ENCODE results near the gene PCDHA5.
"Not testable (repeated sequence)": the region's sequence is repeated elsewhere in the genome, so short reads cannot be mapped to it uniquely, and the experiment has no call there.

Gene PCDHA5

DNA sequence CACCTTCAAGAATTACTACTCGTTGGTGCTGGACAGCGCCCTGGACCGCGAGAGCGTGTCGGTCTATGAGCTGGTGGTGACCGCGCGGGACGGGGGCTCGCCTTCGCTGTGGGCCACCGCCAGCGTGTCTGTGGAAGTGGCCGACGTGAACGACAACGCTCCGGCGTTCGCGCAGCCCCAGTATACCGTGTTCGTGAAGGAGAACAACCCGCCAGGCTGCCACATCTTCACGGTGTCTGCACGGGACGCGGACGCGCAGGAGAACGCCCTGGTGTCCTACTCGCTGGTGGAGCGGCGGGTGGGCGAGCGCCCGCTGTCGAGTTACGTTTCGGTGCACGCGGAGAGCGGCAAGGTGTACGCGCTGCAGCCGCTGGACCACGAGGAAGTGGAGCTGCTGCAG, 1.6 kb downstream of the PCDHA5 start:
- not testable (repeated sequence) for DNase-seq

DNA sequence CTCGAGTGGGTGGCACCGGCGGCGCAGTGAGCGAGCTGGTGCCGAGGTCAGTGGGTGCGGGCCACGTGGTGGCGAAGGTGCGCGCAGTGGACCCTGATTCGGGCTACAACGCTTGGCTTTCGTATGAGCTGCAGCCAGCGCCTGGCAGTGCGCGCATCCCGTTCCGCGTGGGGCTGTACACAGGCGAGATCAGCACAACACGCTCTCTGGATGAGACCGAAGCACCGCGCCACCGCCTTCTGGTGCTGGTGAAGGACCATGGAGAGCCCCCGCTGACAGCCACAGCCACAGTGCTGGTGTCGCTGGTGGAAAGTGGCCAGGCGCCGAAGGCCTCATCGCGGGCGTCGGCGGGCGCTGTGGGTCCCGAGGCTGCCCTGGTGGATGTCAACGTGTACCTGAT, 2.1 kb downstream of the PCDHA5 start:
- DNase-seq: no peak

DNA sequence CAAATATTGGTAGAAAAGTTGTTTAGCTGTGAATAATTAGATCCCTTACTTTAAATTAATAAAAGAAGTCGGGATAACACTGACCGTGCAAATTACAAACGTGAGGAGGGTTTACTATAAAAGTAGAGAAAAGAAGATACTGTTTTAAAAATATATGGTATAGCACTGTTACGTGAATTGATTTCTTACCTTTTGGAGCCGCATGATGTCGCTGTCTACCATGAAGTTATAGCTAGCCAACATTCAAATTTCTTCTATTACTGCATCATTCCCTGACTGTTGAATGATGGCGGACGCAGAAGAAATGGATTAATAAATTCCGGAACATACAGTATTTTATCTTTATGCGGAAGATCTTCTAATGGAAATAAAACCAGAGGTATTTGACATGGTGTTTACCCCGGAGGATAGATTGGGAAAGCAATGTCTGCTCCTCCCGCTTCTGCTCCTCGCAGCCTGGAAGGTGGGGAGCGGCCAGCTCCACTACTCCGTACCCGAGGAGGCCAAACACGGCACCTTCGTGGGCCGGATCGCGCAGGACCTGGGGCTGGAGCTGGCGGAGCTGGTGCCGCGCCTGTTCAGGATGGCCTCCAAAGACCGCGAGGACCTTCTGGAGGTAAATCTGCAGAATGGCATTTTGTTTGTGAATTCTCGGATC, 6.4 kb downstream of the PCDHA5 start, which contains the start of gene PCDHA6:
TSS of gene PCDHA6 (plus strand) at position 257 of the 658 bp plus-strand sequence. CDS start at position 389, 132 bp downstream.
- DNase-seq: no peak

DNA sequence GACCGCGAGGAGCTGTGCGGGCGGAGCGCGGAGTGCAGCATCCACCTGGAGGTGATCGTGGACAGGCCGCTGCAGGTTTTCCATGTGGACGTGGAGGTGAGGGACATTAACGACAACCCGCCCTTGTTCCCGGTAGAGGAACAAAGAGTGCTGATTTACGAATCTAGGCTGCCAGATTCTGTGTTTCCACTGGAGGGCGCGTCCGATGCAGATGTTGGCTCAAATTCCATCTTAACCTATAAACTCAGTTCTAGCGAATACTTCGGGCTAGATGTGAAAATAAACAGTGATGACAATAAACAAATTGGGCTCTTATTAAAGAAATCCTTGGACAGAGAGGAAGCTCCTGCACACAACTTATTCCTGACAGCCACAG, 6.9 kb downstream of the PCDHA5 start:
- DNase-seq: no peak

DNA sequence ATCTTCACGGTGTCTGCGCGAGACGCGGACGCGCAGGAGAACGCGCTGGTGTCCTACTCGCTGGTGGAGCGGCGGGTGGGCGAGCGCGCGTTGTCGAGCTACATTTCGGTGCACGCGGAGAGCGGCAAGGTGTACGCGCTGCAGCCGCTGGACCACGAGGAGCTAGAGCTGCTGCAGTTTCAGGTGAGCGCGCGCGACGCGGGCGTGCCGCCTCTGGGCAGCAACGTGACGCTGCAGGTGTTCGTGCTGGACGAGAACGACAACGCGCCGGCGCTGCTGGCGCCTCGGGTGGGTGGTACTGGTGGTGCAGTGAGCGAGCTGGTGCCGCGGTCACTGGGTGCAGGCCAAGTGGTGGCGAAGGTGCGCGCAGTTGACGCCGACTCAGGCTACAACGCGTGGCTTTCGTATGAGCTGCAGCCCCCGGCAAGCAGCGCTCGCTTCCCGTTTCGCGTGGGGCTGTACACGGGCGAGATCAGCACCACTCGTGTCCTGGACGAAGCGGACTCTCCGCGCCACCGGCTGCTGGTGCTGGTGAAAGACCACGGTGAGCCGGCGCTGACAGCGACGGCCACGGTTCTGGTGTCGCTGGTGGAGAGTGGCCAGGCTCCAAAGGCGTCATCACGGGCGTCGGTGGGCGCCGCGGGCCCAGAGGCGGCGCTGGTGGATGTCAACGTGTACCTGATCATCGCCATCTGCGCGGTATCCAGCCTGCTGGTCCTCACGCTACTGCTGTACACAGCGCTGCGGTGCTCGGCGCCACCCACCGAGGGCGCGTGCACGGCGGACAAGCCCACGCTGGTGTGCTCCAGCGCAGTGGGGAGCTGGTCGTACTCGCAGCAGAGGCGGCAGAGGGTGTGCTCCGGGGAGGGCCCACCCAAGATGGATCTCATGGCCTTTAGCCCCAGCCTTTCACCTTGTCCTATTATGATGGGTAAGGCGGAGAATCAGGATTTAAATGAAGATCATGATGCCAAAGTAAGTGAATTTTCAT, 8.4 kb downstream of the PCDHA5 start:
- DNase-seq: not testable (repeated sequence)

DNA sequence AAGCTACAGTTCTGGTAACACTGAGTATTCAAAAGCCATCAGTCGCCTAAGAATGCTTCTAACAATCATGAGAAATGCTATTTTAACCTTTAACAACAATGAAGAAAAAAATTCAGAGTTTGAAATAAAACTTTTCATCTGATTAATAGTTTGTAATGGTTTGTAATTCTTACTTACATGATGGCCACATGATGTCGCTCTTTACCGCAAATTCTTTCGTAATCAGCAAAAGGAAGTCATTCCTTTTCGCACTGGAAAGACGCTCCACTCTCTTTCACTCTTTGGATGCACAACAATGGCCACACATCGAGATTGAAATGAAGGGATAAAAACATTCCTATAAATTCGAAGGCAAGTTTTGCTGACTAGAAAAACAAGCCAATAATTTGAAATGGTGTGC, 12.6 kb downstream of the PCDHA5 start, which contains the start of gene PCDHA7:
TSS of gene PCDHA7 (plus strand) at position 277 of the 400 bp plus-strand sequence. CDS start at position 392, 115 bp downstream.
- DNase-seq: no peak

DNA sequence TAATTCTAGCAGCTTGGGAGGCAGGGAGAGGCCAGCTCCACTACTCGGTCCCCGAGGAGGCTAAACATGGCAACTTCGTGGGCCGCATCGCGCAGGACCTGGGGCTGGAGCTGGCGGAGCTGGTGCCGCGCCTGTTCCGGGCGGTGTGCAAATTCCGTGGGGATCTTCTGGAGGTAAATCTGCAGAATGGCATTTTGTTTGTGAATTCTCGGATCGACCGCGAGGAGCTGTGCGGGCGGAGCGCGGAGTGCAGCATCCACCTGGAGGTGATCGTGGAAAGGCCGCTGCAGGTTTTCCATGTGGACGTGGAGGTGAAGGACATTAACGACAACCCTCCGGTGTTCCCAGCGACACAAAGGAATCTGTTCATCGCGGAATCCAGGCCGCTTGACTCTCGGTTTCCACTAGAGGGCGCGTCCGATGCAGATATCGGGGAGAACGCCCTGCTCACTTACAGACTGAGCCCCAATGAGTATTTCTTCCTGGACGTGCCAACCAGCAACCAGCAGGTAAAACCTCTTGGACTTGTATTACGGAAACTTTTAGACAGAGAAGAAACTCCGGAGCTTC, 13.1 kb downstream of the PCDHA5 start:
- not testable (repeated sequence) for DNase-seq

DNA sequence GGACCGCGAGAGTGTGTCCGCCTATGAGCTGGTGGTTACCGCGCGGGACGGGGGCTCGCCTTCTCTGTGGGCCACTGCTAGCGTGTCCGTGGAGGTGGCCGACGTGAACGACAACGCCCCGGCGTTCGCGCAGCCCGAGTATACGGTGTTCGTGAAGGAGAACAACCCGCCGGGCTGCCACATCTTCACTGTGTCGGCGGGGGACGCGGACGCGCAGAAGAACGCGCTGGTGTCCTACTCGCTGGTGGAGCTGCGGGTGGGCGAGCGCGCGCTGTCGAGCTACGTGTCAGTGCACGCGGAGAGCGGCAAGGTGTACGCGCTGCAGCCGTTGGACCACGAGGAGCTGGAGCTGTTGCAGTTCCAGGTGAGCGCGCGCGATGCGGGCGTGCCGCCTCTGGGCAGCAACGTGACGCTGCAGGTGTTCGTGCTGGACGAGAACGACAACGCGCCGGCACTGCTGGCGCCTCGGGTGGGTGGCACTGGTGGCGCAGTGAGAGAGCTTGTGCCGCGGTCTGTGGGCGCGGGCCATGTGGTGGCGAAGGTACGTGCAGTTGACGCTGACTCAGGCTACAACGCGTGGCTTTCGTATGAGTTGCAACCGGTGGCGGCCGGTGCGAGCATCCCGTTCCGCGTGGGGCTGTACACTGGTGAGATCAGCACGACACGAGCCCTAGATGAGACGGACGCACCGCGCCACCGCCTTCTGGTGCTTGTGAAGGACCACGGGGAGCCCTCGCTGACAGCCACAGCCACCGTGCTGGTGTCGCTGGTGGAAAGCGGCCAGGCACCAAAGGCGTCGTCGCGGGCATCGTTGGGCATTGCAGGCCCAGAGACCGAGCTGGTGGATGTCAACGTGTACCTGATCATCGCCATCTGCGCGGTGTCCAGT, 14.5 kb downstream of the PCDHA5 start:
- no peak for DNase-seq

DNA sequence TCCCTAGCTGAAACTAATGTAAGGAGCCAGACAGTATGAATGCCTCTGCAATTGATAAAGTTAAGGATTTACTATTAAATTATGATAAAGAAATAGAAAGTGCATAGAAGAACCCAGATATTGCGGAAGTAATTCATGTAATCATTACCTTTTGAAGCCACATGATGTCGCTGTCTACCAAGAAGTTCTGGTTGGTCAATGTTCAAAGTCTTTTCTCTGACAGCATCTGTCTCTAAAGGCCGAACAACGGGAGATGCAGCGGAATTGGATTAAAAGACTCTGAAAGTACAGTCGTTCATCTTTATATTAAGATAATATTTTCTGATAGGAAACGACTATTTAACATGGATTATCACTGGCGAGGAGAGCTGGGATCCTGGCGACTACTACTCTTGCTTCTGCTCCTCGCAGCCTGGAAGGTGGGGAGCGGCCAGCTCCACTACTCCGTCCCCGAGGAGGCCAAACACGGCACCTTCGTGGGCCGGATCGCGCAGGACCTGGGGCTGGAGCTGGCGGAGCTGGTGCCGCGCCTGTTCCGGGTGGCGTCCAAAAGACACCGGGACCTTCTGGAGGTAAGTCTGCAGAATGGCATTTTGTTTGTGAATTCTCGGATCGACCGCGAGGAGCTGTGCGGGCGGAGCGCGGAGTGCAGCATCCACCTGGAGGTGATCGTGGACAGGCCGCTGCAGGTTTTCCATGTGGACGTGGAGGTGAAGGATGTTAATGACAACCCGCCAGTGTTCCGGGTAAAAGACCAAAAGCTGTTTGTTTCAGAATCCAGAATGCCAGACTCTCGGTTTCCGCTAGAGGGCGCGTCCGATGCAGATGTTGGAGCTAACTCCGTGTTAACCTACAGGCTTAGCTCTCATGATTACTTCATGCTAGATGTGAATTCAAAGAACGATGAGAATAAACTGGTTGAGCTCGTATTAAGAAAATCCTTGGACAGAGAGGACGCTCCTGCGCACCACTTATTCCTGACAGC, 19.9 kb downstream of the PCDHA5 start, which contains the start of gene PCDHA8:
TSS of gene PCDHA8 (plus strand) at position 210 of the 985 bp plus-strand sequence. CDS start at position 345, 135 bp downstream.
- DNase-seq: peak in 7 of 56 donors; percentile 9 to 49 (median 20)

DNA sequence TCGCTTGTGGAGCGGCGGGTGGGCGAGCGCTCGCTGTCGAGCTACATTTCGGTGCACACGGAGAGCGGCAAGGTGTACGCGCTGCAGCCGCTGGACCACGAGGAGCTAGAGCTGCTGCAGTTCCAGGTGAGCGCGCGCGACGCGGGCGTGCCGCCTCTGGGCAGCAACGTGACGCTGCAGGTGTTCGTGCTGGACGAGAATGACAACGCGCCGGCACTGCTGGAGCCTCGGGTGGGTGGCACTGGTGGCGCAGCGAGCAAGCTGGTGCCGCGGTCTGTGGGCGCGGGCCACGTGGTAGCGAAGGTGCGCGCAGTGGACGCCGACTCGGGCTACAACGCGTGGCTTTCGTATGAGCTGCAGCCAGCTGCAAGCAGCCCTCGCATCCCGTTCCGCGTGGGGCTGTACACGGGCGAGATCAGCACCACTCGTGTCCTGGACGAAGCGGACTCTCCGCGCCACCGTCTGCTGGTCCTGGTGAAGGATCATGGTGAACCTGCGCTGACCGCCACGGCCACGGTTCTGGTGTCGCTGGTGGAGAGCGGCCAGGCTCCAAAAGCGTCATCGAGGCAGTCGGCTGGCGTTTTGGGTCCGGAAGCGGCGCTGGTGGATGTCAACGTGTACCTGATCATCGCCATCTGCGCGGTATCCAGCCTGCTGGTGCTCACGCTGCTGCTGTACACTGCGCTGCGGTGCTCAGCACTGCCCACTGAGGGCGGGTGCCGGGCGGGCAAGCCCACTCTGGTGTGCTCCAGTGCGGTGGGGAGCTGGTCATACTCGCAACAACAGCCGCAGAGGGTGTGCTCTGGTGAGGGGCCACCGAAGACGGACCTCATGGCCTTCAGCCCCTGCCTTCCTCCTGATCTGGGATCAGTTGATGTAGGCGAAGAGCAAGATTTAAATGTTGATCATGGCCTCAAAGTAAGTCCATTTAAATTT, 21.7 kb downstream of the PCDHA5 start:
- DNase-seq: no peak

DNA sequence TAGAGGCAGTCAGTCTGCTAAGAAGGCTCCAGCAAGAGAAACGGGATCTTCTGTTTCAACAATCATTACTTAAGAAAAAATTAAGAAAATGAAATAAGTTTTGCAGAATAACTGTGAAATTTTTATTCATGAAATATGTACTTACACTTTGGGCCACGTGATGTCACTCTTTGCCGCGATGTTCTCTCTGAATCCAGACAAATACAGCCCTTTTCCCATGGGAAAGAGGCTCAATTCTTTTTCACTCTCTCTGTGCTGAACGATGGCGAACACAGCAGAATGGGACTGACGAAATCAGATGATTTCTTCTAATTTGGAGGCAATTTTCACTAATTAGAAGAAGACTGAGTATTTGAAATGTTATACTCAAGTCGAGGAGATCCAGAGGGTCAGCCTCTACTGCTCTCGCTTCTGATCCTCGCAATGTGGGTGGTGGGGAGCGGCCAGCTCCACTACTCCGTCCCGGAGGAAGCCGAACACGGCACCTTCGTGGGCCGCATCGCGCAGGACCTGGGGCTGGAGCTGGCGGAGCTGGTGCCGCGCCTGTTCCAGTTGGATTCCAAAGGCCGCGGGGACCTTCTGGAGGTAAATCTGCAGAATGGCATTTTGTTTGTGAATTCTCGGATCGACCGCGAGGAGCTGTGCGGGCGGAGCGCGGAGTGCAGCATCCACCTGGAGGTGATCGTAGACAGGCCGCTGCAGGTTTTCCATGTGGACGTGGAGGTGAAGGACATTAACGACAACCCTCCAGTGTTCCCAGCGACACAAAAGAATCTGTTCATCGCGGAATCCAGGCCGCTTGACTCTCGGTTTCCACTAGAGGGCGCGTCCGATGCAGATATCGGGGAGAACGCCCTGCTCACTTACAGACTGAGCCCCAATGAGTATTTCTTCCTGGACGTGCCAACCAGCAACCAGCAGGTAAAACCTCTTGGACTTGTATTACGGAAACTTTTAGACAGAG, 27.0 kb downstream of the PCDHA5 start, which contains the start of gene PCDHA9:
TSS of gene PCDHA9 (plus strand) at position 244 of the 964 bp plus-strand sequence. CDS start at position 358, 114 bp downstream.
- DNase-seq: not testable (repeated sequence)

DNA sequence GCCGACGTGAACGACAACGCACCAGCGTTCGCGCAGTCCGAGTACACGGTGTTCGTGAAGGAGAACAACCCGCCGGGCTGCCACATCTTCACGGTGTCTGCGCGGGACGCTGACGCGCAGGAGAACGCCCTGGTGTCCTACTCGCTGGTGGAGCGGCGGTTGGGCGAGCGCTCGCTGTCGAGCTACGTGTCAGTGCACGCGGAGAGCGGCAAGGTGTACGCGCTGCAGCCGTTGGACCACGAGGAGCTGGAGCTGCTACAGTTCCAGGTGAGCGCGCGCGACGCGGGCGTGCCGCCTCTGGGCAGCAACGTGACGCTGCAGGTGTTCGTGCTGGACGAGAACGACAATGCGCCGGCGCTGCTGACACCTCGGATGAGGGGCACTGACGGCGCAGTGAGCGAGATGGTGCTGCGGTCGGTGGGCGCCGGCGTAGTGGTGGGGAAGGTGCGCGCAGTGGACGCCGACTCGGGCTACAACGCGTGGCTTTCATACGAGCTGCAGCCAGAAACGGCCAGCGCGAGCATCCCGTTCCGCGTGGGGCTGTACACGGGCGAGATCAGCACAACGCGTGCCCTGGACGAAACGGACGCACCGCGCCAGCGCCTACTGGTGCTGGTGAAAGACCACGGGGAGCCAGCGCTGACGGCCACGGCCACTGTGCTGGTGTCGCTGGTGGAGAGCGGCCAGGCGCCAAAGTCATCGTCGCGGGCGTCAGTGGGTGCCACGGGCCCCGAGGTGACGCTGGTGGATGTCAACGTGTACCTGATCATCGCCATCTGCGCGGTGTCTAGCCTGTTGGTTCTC, 28.6 kb downstream of the PCDHA5 start:
- DNase-seq: not testable (repeated sequence)

DNA sequence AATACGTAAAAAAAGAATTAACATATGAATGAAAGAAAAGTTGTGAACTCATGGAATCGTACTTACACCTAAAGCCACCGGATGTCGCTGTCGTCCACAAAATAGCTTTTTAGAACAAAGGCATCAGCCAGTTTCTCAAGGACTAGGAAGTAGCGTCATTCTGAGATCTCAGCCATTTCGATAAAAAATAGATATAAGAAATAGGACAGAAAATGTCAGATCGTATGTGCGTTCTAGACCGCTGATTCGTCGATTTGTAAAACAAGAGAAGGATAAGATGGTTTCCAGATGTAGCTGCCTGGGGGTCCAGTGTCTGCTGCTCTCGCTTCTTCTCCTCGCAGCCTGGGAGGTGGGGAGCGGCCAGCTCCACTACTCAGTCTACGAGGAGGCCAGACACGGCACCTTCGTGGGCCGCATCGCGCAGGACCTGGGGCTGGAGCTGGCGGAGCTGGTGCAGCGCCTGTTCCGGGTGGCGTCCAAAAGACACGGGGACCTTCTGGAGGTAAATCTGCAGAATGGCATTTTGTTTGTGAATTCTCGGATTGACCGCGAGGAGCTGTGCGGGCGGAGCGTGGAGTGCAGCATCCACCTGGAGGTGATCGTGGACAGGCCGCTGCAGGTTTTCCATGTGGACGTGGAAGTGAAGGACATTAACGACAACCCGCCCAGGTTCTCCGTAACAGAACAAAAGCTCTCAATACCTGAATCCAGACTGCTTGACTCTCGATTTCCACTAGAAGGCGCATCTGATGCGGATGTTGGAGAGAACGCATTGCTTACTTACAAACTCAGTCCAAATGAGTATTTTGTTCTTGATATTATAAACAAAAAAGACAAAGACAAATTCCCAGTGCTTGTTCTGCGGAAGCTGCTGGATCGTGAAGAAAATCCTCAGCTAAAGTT, 34.6 kb downstream of the PCDHA5 start, which contains the start of gene PCDHA10:
TSS of gene PCDHA10 (plus strand) at position 126 of the 903 bp plus-strand sequence. CDS start at position 278, 152 bp downstream.
- peak in 3 of 56 donors; percentile 18 to 23 (median 22) for DNase-seq

DNA sequence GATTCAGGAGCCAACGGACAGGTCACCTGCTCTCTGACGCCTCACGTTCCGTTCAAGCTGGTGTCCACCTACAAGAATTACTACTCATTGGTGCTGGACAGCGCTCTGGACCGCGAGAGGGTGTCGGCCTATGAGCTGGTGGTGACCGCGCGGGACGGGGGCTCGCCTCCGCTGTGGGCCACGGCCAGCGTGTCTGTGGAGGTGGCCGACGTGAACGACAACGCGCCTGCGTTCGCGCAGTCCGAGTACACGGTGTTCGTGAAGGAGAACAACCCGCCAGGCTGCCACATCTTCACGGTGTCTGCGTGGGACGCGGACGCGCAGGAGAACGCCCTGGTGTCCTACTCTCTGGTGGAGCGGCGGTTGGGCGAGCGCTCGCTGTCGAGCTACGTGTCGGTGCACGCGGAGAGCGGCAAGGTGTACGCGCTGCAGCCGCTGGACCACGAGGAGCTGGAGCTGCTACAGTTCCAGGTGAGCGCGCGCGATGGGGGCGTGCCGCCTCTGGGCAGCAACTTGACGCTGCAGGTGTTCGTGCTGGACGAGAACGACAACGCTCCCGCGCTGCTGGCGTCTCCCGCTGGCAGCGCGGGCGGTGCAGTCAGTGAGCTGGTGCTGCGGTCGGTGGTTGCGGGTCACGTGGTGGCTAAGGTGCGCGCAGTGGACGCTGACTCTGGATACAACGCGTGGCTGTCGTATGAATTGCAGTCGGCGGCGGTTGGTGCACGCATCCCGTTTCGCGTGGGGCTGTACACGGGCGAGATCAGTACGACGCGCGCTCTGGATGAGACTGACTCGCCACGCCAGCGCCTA, 36.0 kb downstream of the PCDHA5 start:
- no peak for DNase-seq

All from nucleus accumbens (tissue), 56 donors.